ENCODE measurements around the gene AANAT.

The AANAT gene

GRCh38 chr17:76481071-76481655 lies 13.8 kb downstream of the AANAT start:
- no peaks in the 10 kb centered on the region for H3K4me1 ChIP-seq
- no peaks in the 10 kb centered on the region for H3K27me3 ChIP-seq (ENCODE audit: control insufficient read depth, insufficient read depth, low read length)
- H3K9me3 ChIP-seq (ENCODE audit: control insufficient read depth, low read length) = no peaks in the 10 kb centered on the region
- H3K4me3 ChIP-seq (ENCODE audit: low read depth, low read length) = no peak overlapping the region
- no peak overlapping the region for H3K9ac ChIP-seq
- H3K79me2 ChIP-seq = no peaks in the 10 kb centered on the region
- H2AFZ ChIP-seq = no peak overlapping the region
- no peak overlapping the region for H3K4me2 ChIP-seq (ENCODE audit: low read length)
- H3K36me3 ChIP-seq (ENCODE audit: control insufficient read depth, insufficient read depth, low read length) = no peaks in the 10 kb centered on the region
- TF ChIP-seq CTCF (IDR thresholded peaks at IDR 0.05) = no peak
- H3K27ac ChIP-seq = no peak overlapping the region

GRCh38 chr17:76484228-76484725 lies 16.9 kb downstream of the AANAT start:
- no peaks in the 10 kb centered on the region for H3K27me3 ChIP-seq (ENCODE audit: control insufficient read depth, insufficient read depth, low read length)
- no peaks in the 10 kb centered on the region for H3K79me2 ChIP-seq
- no peak overlapping the region for H3K4me2 ChIP-seq (ENCODE audit: low read length)
- TF ChIP-seq CTCF (IDR thresholded peaks at IDR 0.05) = no peak
- H3K9ac ChIP-seq = no peak overlapping the region
- H3K9me3 ChIP-seq (ENCODE audit: control insufficient read depth, low read length) = no peaks in the 10 kb centered on the region
- H3K27ac ChIP-seq = no peak overlapping the region
- H3K4me3 ChIP-seq (ENCODE audit: low read depth, low read length) = no peak overlapping the region
- H3K36me3 ChIP-seq (ENCODE audit: control insufficient read depth, insufficient read depth, low read length) = no peaks in the 10 kb centered on the region
- no peak overlapping the region for H2AFZ ChIP-seq
- H3K4me1 ChIP-seq = no peaks in the 10 kb centered on the region

- H3K9ac ChIP-seq = no peak overlapping the region
- H3K4me1 ChIP-seq = no peaks in the 10 kb centered on the region
- peak overlapping the region; percentile 47 for H3K27ac ChIP-seq
Observed at GRCh38 chr17:76485569-76485968, 18.2 kb downstream of the AANAT start.

GRCh38 chr17:76487451-76488192 lies 20.2 kb downstream of the AANAT start:
- no peaks in the 10 kb centered on the region for H3K79me2 ChIP-seq
- no peak overlapping the region for H3K4me2 ChIP-seq (ENCODE audit: low read length)
- no peaks in the 10 kb centered on the region for H3K4me1 ChIP-seq
- no peak overlapping the region for H2AFZ ChIP-seq
- TF ChIP-seq CTCF (IDR thresholded peaks at IDR 0.05) = no peak
- H3K27me3 ChIP-seq (ENCODE audit: control insufficient read depth, insufficient read depth, low read length) = no peaks in the 10 kb centered on the region
- H3K9ac ChIP-seq = no peak overlapping the region
- no peak overlapping the region for H3K27ac ChIP-seq
- no peaks in the 10 kb centered on the region for H3K9me3 ChIP-seq (ENCODE audit: control insufficient read depth, low read length)
- H3K4me3 ChIP-seq (ENCODE audit: low read depth, low read length) = no peak overlapping the region
- no peaks in the 10 kb centered on the region for H3K36me3 ChIP-seq (ENCODE audit: control insufficient read depth, insufficient read depth, low read length)

More at GRCh38 chr17:76485569-76485968, 18.2 kb downstream of the AANAT start:
- no peak overlapping the region for H2AFZ ChIP-seq
- H3K9me3 ChIP-seq (ENCODE audit: control insufficient read depth, low read length) = no peaks in the 10 kb centered on the region
- no peaks in the 10 kb centered on the region for H3K36me3 ChIP-seq (ENCODE audit: control insufficient read depth, insufficient read depth, low read length)
- H3K4me2 ChIP-seq (ENCODE audit: low read length) = no peak overlapping the region
- H3K27me3 ChIP-seq (ENCODE audit: control insufficient read depth, insufficient read depth, low read length) = no peaks in the 10 kb centered on the region
- no peak overlapping the region for H3K4me3 ChIP-seq (ENCODE audit: low read depth, low read length)
- H3K79me2 ChIP-seq = no peaks in the 10 kb centered on the region
- no peak for TF ChIP-seq CTCF (IDR thresholded peaks at IDR 0.05)

All from parathyroid adenoma (tissue), 2 donors.